IPS DF 4.7 (cell line): Measurements from ENCODE around the gene TGFB3.
"Not testable (repeated sequence)": the region's sequence is repeated elsewhere in the genome, so short reads cannot be mapped to it uniquely, and the experiment has no call there.

Experiments used
- DNase-seq: peaks from one replicate; pipeline ENCODE4 v3.0.0-alpha.2; 2013; ENCODE audit warnings: low spot score; ENCODE audit errors: extremely low read depth

Gene TGFB3

GRCh38 chr14:75981426-75982265, at the start of gene TGFB3:
TGFB3 (minus strand) TSS chr14:75981995; CDS start chr14:75980893, 1,102 bp downstream.
- DNase-seq, result no peak

- no peak for DNase-seq
Measured at GRCh38 chr14:76024211-76024907, 42.6 kb upstream of the TGFB3 start.

- DNase-seq, result no peak
Measured at GRCh38 chr14:76023757-76024156, 42.0 kb upstream of the TGFB3 start.

- no peak for DNase-seq
Measured at GRCh38 chr14:76022991-76023390, 41.2 kb upstream of the TGFB3 start.

- no peak for DNase-seq
Measured at GRCh38 chr14:76019676-76020075, 37.9 kb upstream of the TGFB3 start.

- DNase-seq, result no peak
Measured at GRCh38 chr14:76015668-76016067, 33.9 kb upstream of the TGFB3 start.

- DNase-seq, result no peak
Measured at GRCh38 chr14:76015191-76015590, 33.4 kb upstream of the TGFB3 start.

GRCh38 chr14:76012354-76012753, 30.6 kb upstream of the TGFB3 start:
- DNase-seq, result no peak

- DNase-seq, result no peak
Measured at GRCh38 chr14:76011930-76012329, 30.1 kb upstream of the TGFB3 start.

GRCh38 chr14:76009627-76010026, 27.8 kb upstream of the TGFB3 start:
- DNase-seq, result not testable (repeated sequence)

- DNase-seq, result no peak
Measured at GRCh38 chr14:76007852-76008251, 26.1 kb upstream of the TGFB3 start.

- DNase-seq, result no peak
Measured at GRCh38 chr14:76007379-76007778, 25.6 kb upstream of the TGFB3 start.

GRCh38 chr14:76006253-76006652, 24.5 kb upstream of the TGFB3 start:
- DNase-seq, result no peak

GRCh38 chr14:76002383-76002782, 20.6 kb upstream of the TGFB3 start:
- DNase-seq, result no peak

- no peak for DNase-seq
Measured at GRCh38 chr14:75999511-76000190, 17.9 kb upstream of the TGFB3 start.

GRCh38 chr14:75996488-75996887, 14.7 kb upstream of the TGFB3 start:
- DNase-seq, result no peak

GRCh38 chr14:75995372-75996041, 13.7 kb upstream of the TGFB3 start:
- no peak for DNase-seq

GRCh38 chr14:75993567-75994041, 11.8 kb upstream of the TGFB3 start:
- DNase-seq, result no peak

- no peak for DNase-seq
Measured at GRCh38 chr14:75991753-75992152, 10.0 kb upstream of the TGFB3 start.

- no peak for DNase-seq
Measured at GRCh38 chr14:75990297-75990696, 8.5 kb upstream of the TGFB3 start.

- no peak for DNase-seq
Measured at GRCh38 chr14:75989134-75989533, 7.3 kb upstream of the TGFB3 start.
